GM19438 (cell line): Measurements from ENCODE around the gene TPMT.
"Not testable (repeated sequence)": the region's sequence is repeated elsewhere in the genome, so short reads cannot be mapped to it uniquely, and the experiment has no call there.

ENCODE experiments used
- ATAC-seq: cut with Tn5 transposase; IDR thresholded peaks from one replicate; pipeline ENCODE4 v1.9.1; 2021; ENCODE audit warnings: low read depth; ENCODE audit not compliant: unreplicated experiment

The TPMT gene

DNA sequence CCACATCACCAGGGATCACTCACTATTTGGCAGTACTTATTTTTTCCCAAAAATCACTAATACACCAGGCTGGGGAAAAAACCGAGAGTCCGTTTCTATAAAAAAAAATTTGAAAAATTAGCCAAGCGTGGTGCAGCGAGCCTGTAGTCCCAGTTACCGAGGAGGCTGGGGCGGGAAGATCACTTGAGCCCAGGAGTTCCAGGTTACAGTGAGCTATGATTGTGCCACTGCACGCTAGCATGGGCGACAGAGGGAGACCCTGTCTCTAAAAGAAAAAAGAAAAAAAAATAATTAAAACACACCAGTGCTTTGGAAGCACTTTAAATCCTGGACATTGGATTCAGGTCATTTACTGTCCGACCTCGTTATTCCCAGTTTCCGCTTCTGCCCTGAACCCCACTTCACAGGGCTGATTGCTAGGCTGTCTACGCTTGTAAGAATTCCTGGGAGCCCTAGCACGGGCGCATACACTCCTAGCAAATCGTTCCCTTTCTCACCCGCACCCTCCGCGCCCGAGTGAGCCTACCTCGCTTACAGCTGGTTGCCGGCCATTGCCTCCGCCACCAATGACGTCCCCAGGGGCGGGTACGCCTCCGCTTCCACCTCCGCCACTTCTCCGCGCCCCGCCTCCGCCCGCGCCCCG, at the start of gene TPMT:
TPMT (minus strand) TSS at position 571 of the 643 bp plus-strand sequence. CDS start 5,950 bp downstream, outside the sequence.
- ATAC-seq: peak; percentile 57

DNA sequence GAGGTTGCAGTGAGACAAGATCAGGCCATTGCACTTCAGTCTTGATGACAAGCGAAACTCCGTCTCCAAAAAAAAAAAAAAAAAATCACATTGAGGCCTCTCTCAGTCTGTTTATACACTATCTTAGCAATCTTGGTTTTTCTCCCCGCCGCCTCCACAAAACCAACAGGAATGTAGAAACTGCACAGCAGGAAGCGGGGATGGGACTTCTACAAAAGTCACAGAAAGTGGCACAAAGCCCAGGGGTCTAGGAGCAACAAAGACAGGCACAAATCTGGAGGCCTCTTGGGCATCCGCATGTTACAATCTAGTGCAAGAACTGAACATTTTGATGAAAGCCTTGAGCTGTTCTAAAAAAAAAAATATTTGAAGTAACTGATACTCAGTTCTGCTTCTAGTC, 48.9 kb upstream of the TPMT start:
- ATAC-seq: no peak

GRCh38 chr6:18192026-18192425, 37.1 kb upstream of the TPMT start:
- ATAC-seq: no peak

GRCh38 chr6:18189196-18189595, 34.3 kb upstream of the TPMT start:
- ATAC-seq: no peak

GRCh38 chr6:18187701-18188100, 32.8 kb upstream of the TPMT start:
- ATAC-seq: no peak

DNA sequence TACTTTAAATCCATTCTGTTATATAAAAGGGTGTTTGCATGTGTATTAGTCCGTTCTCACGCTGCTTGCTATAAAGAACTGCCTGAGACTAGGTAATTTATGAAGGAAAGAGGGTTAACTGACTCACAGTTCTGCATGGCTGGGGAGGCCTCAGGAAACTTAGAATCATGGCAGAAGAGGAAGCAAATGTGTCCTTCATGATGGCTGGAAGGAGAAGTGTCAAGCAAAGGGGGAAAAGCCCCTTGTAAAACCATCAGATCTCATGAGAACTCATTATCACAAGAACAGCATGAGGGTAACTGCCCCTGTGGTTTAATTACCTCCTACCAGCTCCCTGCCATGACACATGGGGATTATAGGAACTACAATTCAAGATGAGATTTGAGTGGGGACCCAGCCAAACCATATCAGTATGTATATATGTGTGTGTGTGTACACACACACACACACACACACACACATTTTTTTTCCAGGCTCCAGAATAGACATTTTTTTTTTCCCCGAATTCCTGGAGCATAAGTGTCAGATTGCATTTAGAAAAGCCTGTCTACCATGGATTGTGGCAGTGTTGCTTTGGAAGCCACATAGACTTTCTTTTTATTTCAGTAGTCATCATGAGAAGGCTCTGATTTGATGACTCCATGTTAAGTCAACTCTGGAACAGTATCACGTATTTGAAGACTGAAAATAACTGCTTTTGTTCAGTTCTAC, 31.8 kb upstream of the TPMT start:
- no peak for ATAC-seq

DNA sequence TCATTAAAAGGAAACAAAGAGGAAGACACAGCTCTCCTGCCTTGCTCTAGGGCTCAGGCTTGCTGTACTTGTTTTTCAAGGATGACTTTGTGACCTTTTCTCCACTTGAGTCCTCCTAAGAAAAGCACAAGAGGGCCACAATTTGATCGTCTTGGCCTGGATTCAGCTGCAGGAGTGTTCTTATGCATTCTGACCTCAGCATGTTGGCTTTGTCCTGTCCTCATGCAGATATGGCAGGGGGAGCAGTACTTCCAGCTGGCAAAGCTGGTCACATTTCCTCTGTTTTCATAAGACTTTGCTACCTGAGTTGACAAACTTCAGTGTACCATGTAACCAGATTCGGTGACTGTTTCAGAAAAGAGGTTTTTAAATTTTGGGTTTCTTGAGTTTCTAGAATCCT, 31.2 kb upstream of the TPMT start:
- no peak for ATAC-seq

GRCh38 chr6:18185624-18186023, 30.7 kb upstream of the TPMT start:
- no peak for ATAC-seq

DNA sequence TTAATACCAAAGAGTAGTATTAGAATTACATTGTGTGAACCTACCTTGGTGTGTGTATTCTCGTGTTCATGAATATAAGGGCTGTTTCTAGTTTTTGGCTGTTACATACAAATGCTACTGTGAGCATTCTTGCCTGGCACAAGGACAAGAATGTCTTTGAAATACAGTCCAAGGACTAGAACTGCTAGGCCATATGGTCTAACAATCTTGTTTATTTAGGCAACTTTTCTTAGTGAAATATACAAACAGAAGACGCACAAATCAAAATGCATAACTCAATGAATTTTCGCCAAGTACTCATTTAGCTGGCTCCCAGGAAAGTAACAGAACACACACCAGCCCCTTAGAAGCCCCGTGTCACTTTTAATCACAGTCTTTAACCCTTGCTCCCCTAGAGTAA, 28.9 kb upstream of the TPMT start:
- no peak for ATAC-seq

DNA sequence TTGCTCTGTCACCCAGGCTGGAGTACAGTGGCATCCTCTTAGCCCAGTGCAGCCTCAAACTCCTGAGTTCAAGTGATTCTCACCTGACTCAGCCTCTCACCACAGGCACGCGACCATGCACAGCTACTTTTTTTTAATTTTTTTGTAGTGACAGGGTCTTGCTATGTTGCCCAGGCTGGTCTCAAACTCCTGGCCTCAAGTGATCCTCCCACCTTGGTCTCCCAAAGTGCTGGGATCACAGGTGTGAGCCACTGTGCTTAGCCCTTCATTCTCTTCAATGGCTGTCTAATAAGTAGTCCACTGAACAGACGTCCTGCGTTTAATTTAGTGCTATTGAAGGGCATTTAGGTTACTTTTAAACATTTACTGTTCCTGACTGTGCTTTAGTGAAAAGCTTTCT, 27.7 kb upstream of the TPMT start:
- no peak for ATAC-seq

- no peak for ATAC-seq
These were observed 25.0 kb upstream of the TPMT start for GRCh38 chr6:18179770-18180356.

DNA sequence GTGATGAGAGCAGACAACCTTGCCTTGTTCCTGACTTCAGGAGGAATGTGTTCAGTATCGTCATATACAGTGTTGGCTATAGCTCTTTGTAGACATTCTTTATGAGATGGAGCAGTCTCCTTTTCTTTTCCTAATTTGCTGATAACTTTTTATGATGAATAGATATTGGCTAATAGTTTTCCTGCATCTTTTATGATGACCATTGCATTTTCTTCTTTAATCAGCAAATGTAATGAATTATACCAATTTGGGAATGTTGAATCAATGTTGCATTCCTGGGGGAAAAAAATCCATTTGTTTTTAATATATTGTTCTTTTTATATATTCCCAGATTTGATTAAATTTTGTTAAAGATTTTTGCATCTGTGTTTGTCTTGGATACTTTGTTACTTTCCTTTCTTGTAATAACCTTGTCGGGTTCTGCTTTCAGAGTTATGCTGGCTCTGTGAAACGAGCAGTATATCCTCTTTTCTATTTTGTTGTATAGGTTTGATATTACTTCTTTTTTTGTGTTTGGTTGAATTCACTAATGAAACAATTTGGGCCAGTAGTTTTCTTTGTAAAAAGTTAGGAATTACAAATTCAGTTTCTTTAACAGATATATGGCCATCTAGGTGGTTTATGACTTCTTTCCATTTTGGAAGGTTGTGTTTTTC, 24.2 kb upstream of the TPMT start:
- no peak for ATAC-seq

DNA sequence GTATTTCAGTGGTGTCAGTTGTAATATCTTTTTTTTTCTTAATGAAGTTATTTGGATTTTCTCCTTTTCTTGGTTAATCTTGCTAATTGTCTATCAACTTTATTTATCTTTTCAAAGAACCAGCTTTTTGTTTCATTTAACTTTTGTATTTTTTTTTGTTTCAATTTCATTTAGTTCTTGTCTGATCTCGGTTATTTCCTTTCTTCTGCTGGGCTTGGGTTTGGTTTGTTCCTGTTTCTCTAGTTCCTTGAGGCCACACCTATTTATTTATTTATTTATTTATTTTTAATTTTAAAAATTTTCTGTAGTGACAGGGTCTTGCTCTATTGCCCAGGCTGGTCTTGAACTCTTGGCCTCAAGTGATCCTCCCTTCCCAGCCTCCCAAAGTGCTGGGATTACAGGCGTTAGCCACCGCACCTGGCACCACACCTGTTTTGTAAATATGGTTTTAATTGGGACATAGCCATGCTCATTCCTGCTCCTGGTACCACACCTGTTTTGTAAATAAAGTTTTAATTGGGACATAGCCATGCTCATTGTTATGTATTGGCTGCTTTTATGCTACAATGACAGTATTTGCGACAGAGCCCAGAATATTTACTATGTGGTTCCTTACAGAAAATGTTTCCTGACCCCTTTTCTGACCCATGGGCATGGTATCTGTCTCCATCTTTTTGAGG, 22.5 kb upstream of the TPMT start:
- ATAC-seq: no peak

GRCh38 chr6:18176198-18176597, 21.3 kb upstream of the TPMT start:
- not testable (repeated sequence) for ATAC-seq

GRCh38 chr6:18171871-18172270, 17.0 kb upstream of the TPMT start:
- ATAC-seq: no peak

DNA sequence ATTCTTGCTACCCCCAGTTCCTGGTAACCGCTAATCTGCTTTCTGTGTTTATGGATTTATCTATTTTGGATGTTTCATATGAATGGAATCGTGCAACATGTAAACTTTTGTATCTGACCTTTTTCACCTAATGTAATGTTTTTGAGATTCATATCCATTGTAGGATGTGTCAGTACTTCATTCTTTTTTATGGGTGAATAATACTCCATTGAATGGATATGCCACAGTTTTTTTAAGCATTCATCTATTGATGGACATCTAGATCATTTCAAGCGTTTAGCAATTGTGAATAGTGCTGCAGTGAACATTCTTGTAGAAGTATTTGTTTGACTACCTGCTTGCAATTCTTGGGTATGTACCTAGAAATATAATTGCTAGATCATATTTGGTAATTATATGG, 13.4 kb upstream of the TPMT start:
- ATAC-seq: no peak

DNA sequence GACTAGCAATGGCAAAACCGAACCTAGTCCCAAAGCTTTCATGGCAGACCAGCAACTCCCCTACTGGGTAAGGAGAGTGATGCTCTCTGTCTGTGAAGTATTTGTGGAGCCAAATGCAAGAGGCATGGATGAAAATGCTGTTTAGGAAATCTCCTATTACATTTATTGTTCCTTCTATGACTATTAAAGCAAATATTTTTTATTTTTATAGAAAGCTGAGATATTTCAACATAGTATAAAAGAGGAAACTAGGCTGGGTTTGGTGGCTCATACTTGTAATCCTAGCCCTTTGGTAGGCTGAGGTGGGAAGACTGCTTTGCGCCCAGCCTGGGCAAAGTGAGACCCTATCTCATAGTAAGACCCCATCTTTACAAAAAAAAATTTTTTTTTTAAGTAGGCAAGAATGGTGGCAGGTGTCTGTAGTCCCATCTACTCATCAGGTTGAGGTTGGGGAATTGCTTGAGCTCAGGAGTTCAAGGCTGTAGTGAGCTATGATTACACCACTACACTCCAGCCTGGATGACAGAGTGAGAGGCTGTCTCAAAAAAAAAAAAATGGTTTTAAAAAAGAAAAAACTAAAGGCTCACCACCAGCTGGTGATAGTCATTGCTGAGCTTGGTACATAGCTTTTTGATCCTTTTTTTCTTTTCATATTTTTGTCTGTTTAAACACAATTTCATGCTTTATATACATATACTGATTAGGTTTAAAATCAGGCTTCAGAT, 11.6 kb upstream of the TPMT start:
- ATAC-seq: no peak

GRCh38 chr6:18165751-18166150, 10.9 kb upstream of the TPMT start:
- ATAC-seq: no peak

DNA sequence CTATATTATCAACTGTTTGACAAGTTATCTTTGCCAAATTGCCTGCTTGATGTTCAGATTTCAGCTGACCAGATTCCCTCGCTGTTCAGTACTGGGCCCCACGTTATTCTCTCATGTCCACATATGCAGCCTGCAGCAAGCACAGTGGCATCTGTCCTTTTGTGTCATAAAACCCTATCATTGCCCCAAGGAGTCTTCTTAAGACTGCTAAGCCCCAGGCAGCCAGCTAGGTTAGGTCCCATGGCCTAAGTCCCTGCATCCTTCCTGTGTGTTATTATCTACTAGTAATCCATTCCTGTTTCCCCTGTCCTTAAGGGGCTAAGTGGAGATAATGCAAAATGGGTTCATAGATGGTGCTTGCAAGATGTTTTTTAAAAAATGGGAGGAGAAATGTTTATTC, 7.5 kb upstream of the TPMT start:
- no peak for ATAC-seq

DNA sequence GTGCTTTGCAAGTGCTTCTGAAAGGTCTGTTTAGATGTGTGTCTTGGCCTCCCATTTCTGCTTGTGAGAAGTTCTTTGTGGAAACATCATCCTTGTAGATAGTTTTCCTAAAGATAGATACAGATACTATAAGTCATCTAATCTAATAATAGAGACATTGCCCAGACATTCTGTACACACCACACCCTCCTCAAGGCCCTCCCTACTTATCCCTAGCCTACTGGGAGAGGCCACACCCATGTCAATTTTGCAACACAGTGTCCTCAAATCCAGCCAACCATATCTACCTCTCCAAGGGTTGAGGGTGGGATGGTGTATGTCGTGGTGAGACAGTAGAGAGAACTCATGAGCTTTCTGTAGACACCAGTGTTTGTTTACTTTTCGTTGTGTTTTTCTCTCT, 6.6 kb upstream of the TPMT start:
- no peak for ATAC-seq
